Progenitor cell of endocrine pancreas (in vitro differentiated cells): Measurements from ENCODE around the gene IPO9. TPM values are rescaled to one million over a fixed set of nuclear protein-coding genes. Genes with fewer than 3 reads are reported as not detected.

Experiments used
- DNase-seq: peaks from one replicate; pipeline ENCODE4 v3.0.0; 2021; ENCODE audit warnings: low spot score; ENCODE audit not compliant: unreplicated experiment
- H3K27ac Mint-ChIP-seq: 2 replicates; pipeline ENCODE4 v1.8.0; 2021; ENCODE audit warnings: mild to moderate bottlenecking, moderate library complexity, mixed read lengths
- H3K27me3 Mint-ChIP-seq: 2 replicates; pipeline ENCODE4 v1.8.0; 2021; ENCODE audit warnings: mixed read lengths
- H3K36me3 Mint-ChIP-seq: 2 replicates; pipeline ENCODE4 v1.8.0; 2022; ENCODE audit warnings: mixed read lengths; ENCODE audit not compliant: insufficient read depth
- H3K4me1 Mint-ChIP-seq: 2 replicates; pipeline ENCODE4 v1.8.0; 2021; ENCODE audit warnings: low read depth, mixed read lengths
- H3K4me3 Mint-ChIP-seq: 2 replicates; pipeline ENCODE4 v1.8.0; 2021; ENCODE audit warnings: low read depth, mild to moderate bottlenecking, moderate library complexity, mixed read lengths
- H3K9me3 Mint-ChIP-seq: 2 replicates; pipeline ENCODE4 v1.8.0; 2021; ENCODE audit warnings: low read depth, mixed read lengths
- total RNA-seq: library from RNA; stranded (reverse); gene quantifications from 2 replicates; pipeline ENCODE4 v1.2.1, GENCODE V29; 2021
- TF ChIP-seq, protein P1 (sequence below): fragments of 200-600 bp; sonication (generic); IDR thresholded peaks from one replicate; pipeline ENCODE4 v1.5.0; 2021; ENCODE audit warnings: antibody characterized with exemption, mild to moderate bottlenecking; ENCODE audit not compliant: unreplicated experiment

IPO9 gene
- total RNA-seq, 1 donor from 2014 or later = 99.8 TPM

DNA sequence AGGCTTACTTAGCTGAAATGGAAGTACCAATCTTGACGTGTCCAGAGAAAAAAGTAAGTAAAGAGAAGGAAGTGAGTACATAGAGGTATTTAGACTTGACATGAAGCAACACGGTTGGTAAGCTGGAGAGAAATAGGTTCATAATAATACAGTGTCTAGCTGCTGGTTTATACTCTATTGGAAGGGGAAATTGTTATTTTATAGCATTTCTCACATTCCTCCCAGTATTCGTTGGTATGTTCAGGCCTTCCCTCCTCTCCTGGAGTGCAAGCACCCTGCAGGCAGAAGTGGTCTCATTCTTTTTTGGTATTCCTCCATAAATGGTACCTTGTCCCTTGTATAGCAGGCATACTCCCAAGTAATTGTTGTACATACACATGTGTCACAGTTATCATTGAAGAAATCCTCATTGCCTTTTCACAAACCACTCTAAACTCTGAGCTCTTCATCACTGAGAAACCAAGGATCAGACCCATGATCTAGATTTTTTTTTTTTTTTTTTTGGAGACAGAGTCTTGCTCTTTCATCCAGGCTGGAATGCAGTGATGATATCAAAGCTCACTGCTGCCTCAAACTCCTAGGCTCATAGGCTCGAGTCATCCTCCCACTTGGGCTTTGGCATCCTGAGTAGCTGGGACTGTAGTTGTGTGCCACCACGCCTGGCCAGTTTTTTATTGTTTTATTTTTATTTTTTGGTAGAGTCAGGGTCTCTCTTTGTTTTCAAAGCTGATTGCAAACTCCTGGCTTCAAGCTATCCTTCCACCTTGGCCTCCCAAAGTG lies 9.8 kb upstream of the IPO9 start:
- Mint-ChIP-seq H3K27ac (no peak overlapping the region), H3K4me3 (no peak overlapping the region), H3K9me3 (no peaks in the 10 kb centered on the region), H3K27me3 (no peaks in the 10 kb centered on the region), H3K36me3 (peaks cover 28% of the 10 kb centered on the region), H3K4me1 (no peaks in the 10 kb centered on the region)
- TF ChIP-seq, protein P1, sequence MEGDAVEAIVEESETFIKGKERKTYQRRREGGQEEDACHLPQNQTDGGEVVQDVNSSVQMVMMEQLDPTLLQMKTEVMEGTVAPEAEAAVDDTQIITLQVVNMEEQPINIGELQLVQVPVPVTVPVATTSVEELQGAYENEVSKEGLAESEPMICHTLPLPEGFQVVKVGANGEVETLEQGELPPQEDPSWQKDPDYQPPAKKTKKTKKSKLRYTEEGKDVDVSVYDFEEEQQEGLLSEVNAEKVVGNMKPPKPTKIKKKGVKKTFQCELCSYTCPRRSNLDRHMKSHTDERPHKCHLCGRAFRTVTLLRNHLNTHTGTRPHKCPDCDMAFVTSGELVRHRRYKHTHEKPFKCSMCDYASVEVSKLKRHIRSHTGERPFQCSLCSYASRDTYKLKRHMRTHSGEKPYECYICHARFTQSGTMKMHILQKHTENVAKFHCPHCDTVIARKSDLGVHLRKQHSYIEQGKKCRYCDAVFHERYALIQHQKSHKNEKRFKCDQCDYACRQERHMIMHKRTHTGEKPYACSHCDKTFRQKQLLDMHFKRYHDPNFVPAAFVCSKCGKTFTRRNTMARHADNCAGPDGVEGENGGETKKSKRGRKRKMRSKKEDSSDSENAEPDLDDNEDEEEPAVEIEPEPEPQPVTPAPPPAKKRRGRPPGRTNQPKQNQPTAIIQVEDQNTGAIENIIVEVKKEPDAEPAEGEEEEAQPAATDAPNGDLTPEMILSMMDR = no peak
- DNase-seq = no peak

DNA sequence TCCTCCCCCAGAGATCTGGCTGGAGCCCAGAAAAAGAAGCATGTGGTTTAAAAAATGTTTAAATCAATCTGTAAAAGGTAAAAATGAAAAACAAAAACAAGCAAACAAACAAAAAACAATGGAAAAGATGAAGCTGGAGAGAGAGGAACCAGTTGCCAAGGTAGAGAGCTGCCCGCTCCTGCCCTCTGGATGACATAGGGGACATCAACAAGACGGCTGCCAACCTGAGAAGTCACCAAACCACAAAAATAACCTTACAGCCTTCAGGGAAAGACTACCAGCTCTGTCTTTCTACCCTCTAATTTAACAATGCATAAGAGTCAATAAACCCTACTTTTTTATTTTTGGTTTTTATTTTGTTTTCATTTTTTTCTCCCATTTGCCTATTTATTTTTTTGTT lies 8.5 kb upstream of the IPO9 start:
- Mint-ChIP-seq H3K27me3 (no peaks in the 10 kb centered on the region), H3K36me3 (peaks cover 24% of the 10 kb centered on the region), H3K9me3 (no peaks in the 10 kb centered on the region), H3K4me1 (no peaks in the 10 kb centered on the region), H3K4me3 (no peak overlapping the region), H3K27ac (no peak overlapping the region)
- TF ChIP-seq, protein P1 = no peak
- DNase-seq = no peak

DNA sequence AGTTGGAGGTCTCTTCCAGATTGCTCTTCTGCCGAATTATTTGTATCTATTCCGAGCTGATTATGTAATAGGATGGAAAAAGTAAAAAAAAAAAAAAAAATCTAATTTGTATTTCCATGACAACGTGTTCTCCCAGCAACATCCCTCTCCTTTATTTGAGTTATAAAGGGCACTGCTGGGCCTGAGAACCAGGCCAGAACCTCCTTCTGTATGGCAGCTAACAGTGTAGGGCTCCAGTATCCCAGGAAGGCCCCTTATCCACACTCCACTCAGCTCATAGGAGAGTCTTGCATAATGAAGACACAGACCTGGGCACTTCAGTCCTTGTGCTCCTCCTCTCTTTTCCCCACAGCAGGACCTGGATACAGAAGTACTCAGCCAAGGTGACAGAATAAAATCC lies 3.7 kb upstream of the IPO9 start:
- Mint-ChIP-seq H3K4me1 (peaks cover 18% of the 10 kb centered on the region), H3K9me3 (no peaks in the 10 kb centered on the region), H3K27ac (no peak overlapping the region), H3K27me3 (no peaks in the 10 kb centered on the region), H3K36me3 (peaks cover 5% of the 10 kb centered on the region), H3K4me3 (no peak overlapping the region)
- TF ChIP-seq, protein P1 = no peak
- DNase-seq = no peak

DNA sequence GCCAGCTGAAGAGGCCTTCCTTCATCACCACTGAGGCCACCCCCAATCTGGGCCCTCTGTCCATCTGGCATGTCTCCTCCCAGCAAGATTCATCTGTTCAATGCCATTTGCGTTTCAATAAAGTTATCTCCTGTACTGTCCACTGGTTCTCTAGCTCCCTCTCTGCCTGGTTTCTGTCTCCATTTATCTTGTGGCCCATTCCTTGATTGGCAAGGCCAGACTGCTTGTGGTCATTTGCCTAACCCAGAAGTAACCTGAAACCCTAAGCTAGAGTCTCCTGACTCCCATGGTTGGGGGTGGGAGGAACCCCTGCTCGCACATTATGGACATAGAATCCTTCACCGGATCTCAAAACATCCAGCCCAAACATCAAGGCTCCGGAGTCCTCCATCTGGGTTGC lies 2.1 kb upstream of the IPO9 start:
- Mint-ChIP-seq H3K27me3 (no peaks in the 10 kb centered on the region), H3K36me3 (peaks cover 1% of the 10 kb centered on the region), H3K4me3 (no peak overlapping the region), H3K4me1 (peaks cover 27% of the 10 kb centered on the region), H3K27ac (peak overlapping the region; percentile 6), H3K9me3 (no peaks in the 10 kb centered on the region)
- DNase-seq = no peak
- TF ChIP-seq, protein P1 = no peak

DNA sequence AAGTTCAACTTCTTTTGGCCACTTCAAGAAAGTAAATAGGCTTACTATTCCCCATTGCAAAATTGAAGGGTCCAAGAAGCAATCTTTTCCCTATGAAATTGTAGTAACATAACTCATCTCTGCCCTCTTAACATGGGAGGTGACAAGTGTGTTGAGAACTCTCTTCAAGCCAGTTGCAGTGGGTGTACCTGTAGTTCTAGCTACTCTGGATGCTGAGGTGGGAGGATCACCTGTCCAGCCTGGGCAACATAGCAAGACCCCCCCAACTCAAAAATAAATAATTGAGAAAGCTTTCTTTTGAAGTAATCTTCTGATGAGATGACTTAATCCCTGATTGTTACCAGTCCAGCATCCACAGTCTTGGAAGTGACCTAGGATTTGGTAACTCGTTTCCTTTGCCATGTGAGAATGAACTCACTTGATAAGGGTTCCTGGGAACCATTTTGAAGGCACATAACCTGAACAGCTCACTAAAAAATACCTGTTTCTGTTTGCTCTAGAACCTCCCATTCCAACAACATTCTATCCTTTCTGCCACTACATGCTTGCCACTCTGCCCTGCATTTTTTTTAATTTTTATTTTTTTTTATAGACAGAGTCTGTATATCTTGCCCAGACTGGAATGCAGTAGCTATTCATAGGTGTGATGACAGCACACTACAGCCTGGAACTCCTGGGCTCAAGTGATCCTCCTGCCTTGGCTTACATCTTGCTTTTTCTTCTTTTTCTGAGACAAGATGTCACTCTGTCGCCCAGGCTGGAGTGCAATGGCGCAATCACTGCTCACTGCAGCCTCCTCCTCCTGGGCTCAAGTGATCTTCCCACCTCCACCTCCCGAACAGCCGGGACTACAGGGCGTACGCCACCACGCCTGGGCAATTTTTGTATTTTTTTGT lies 1.4 kb upstream of the IPO9 start:
- Mint-ChIP-seq H3K9me3 (no peaks in the 10 kb centered on the region), H3K4me1 (peaks cover 28% of the 10 kb centered on the region), H3K36me3 (peaks cover 1% of the 10 kb centered on the region), H3K27me3 (no peaks in the 10 kb centered on the region), H3K4me3 (no peak overlapping the region), H3K27ac (no peak overlapping the region)
- DNase-seq = no peak
- TF ChIP-seq, protein P1 = no peak
